H1 (cell line): ENCODE measurements around the gene IFT172. TPM values are rescaled to one million over a fixed set of nuclear protein-coding genes. Genes with fewer than 3 reads are reported as not detected.

Experiments
- CTCF ChIA-PET: fragments of 300-600 bp; sonication (Branson Sonifier 250); formaldehyde crosslinking; loops from one replicate; lab custom pipeline; 2021; ENCODE audit not compliant: partially characterized antibody; lab: Charles Lee
- POLR2A ChIA-PET: fragments of 300-600 bp; sonication (Branson Sonifier 250); formaldehyde crosslinking; loops from one replicate; lab custom pipeline; 2021; ENCODE audit warnings: inconsistent platforms; ENCODE audit not compliant: partially characterized antibody; lab: Charles Lee
- DNase-seq, 2 experiments: peaks; one replicate each; pipeline versions ENCODE4 v3.0.0 to v3.0.0-alpha.2; 2010 to 2022; ENCODE audit warnings: low spot score in 2 of 2, low read depth in 1 of 2, mixed read lengths in 1 of 2
- FAIRE-seq: peaks from 2 replicates; lab custom pipeline; 2011; peaks lifted over from hg19 to GRCh38; lab: Jason Lieb, UNC
- H2AFZ ChIP-seq: 2 replicates; pipeline ENCODE4 v1.8.1; 2012; ENCODE audit warnings: low read length, inconsistent platforms
- H2AK5ac ChIP-seq: 2 replicates; pipeline ENCODE4 v1.6.1; 2013; ENCODE audit warnings: low read depth, low read length
- H2BK120ac ChIP-seq: replicated peaks from 2 replicates; pipeline ENCODE3; 2013; ENCODE audit warnings: low read depth, low read length, inconsistent platforms
- H2BK12ac ChIP-seq: 2 replicates; pipeline ENCODE4 v1.6.1; 2013; ENCODE audit warnings: low read depth, low read length
- H2BK15ac ChIP-seq: 2 replicates; pipeline ENCODE4 v1.6.1; 2013; ENCODE audit warnings: low read length
- H2BK20ac ChIP-seq: 2 replicates; pipeline ENCODE4 v1.6.1; 2013; ENCODE audit warnings: low read length
- H2BK5ac ChIP-seq: 2 replicates; pipeline ENCODE4 v1.6.1; 2013; ENCODE audit warnings: low read depth, low read length
- H3K14ac ChIP-seq: 2 replicates; pipeline ENCODE4 v1.6.1; 2013; ENCODE audit warnings: inconsistent platforms; ENCODE audit not compliant: insufficient read length
- H3K18ac ChIP-seq: 2 replicates; pipeline ENCODE4 v1.6.1; 2013; ENCODE audit warnings: low read length; ENCODE audit errors: extremely low read depth
- H3K23ac ChIP-seq: 2 replicates; pipeline ENCODE4 v1.6.1; 2013; ENCODE audit warnings: inconsistent platforms; ENCODE audit not compliant: insufficient read length
- H3K23me2 ChIP-seq: 2 replicates; pipeline ENCODE4 v1.6.1; 2013; ENCODE audit warnings: low read depth, low read length
- H3K27ac ChIP-seq: 2 replicates; pipeline ENCODE4 v1.6.1; 2011; ENCODE audit warnings: low read depth, low read length, inconsistent platforms
- H3K27me3 ChIP-seq, 4 experiments: replicated peaks in 1 of 4; 1 replicate in 1 of 4; 2 replicates in 3 of 4; pipeline versions ENCODE4 v1.6.1 to v1.8.1; 2011 to 2013; ENCODE audit warnings: low read length in 3 of 4, mild to moderate bottlenecking in 3 of 4, inconsistent platforms in 2 of 4, mixed read lengths in 2 of 4, moderate library complexity in 1 of 4; ENCODE audit not compliant: control insufficient read depth in 3 of 4, insufficient read depth in 3 of 4; ENCODE audit errors: extremely low read depth in 1 of 4
- H3K36me3 ChIP-seq, 4 experiments: 2 replicates each; pipeline versions ENCODE4 v1.6.1 to v1.8.1; 2011 to 2013; ENCODE audit warnings: mild to moderate bottlenecking in 4 of 4, low read length in 3 of 4, moderate library complexity in 2 of 4, control low read depth in 1 of 4, inconsistent platforms in 1 of 4; ENCODE audit not compliant: insufficient read depth in 4 of 4, control insufficient read depth in 2 of 4
- H3K4ac ChIP-seq: replicated peaks from 2 replicates; pipeline ENCODE3; 2013; ENCODE audit warnings: low read length, low read depth, mixed read lengths, inconsistent platforms; ENCODE audit not compliant: insufficient read length
- H3K4me1 ChIP-seq, 4 experiments: replicated peaks in 1 of 4; 1 replicate in 1 of 4; 2 replicates in 3 of 4; pipeline versions ENCODE4 v1.6.1 to v1.8.1; 2011 to 2013; ENCODE audit warnings: low read length in 3 of 4, inconsistent platforms in 2 of 4, mixed read lengths in 1 of 4; ENCODE audit not compliant: insufficient read depth in 4 of 4, control insufficient read depth in 3 of 4
- H3K4me2 ChIP-seq, 2 experiments: 2 replicates each; pipeline versions ENCODE4 v1.6.1 to v1.8.1; 2011 to 2013; ENCODE audit warnings: low read depth in 2 of 2, low read length in 2 of 2, control low read depth in 1 of 2, inconsistent platforms in 1 of 2, mild to moderate bottlenecking in 1 of 2; ENCODE audit not compliant: insufficient read depth in 1 of 2
- H3K4me3 ChIP-seq, 4 experiments: fragments of 200-600, 300-600 bp in 1 of 4; sonication (generic), shearing (Covaris generic), sonication (Bioruptor Twin) in 1 of 4; 2 replicates each; pipeline versions ENCODE4 v1.5.1 to v1.8.1; 2011 to 2016; ENCODE audit warnings: low read length in 4 of 4, low read depth in 3 of 4, control low read depth in 2 of 4, inconsistent platforms in 2 of 4, mild to moderate bottlenecking in 2 of 4, mixed read lengths in 1 of 4, moderate library complexity in 1 of 4; ENCODE audit not compliant: insufficient read depth in 2 of 4; ENCODE audit errors: extremely low read depth in 1 of 4
- H3K56ac ChIP-seq: replicated peaks from 2 replicates; pipeline ENCODE3; 2013; ENCODE audit warnings: low read depth, mild to moderate bottlenecking, mixed read lengths, low read length, inconsistent platforms; ENCODE audit not compliant: insufficient read length
- H3K79me1 ChIP-seq: 2 replicates; pipeline ENCODE4 v1.6.1; 2013; ENCODE audit warnings: low read depth, low read length, control low read depth
- H3K79me2 ChIP-seq, 2 experiments: 2 replicates each; pipeline versions ENCODE4 v1.6.1 to v1.8.1; 2012 to 2013; ENCODE audit warnings: low read length in 2 of 2, mild to moderate bottlenecking in 2 of 2, inconsistent platforms in 1 of 2; ENCODE audit not compliant: insufficient read depth in 2 of 2, control insufficient read depth in 1 of 2
- H3K9ac ChIP-seq, 4 experiments: replicated peaks in 1 of 4; 1 replicate in 1 of 4; 2 replicates in 3 of 4; pipeline versions ENCODE4 v1.6.1 to v1.8.1; 2011 to 2013; ENCODE audit warnings: low read depth in 3 of 4, low read length in 3 of 4, control low read depth in 2 of 4, mild to moderate bottlenecking in 2 of 4, moderate library complexity in 2 of 4, inconsistent platforms in 1 of 4; ENCODE audit errors: extremely low read depth in 1 of 4
- H3K9me3 ChIP-seq, 2 experiments: 2 replicates each; pipeline versions ENCODE4 v1.6.1 to v1.8.1; 2012 to 2013; ENCODE audit warnings: mild to moderate bottlenecking in 2 of 2, moderate library complexity in 2 of 2, control low read depth in 1 of 2, inconsistent platforms in 1 of 2, low read depth in 1 of 2, low read length in 1 of 2, mixed read lengths in 1 of 2; ENCODE audit not compliant: insufficient read depth in 2 of 2
- H4K20me1 ChIP-seq, 2 experiments: replicated peaks in 1 of 2; 2 replicates each; pipeline versions ENCODE3 to v1.8.1; 2011 to 2013; ENCODE audit warnings: inconsistent platforms in 2 of 2, low read length in 2 of 2, mild to moderate bottlenecking in 1 of 2; ENCODE audit not compliant: insufficient read depth in 2 of 2, control insufficient read depth in 1 of 2
- H4K5ac ChIP-seq: 2 replicates; pipeline ENCODE4 v1.6.1; 2013; ENCODE audit warnings: low read length, low read depth, mixed read lengths, inconsistent platforms; ENCODE audit not compliant: insufficient read length
- H4K8ac ChIP-seq: 2 replicates; pipeline ENCODE4 v1.8.0; 2013; ENCODE audit warnings: mild to moderate bottlenecking, moderate library complexity, low read length, inconsistent platforms; ENCODE audit not compliant: insufficient read depth; ENCODE audit errors: extremely low read depth
- H4K91ac ChIP-seq: replicated peaks from 2 replicates; pipeline ENCODE3; 2013; ENCODE audit warnings: low read length, mixed read lengths, inconsistent platforms; ENCODE audit not compliant: insufficient read length
- ASH2L ChIP-seq: fragments of 200-600, 300-600 bp; sonication (generic); IDR thresholded peaks from one replicate; pipeline ENCODE4 v1.7.1; 2017; ENCODE audit warnings: low read length
- JUND ChIP-seq: IDR thresholded peaks from 2 replicates; pipeline ENCODE4 v1.6.1; 2011; ENCODE audit warnings: mild to moderate bottlenecking, improper control_type of control experiment, low read length
- POLR2A ChIP-seq, 2 experiments: IDR thresholded peaks; 1 replicate in 1 of 2; 2 replicates in 1 of 2; pipeline ENCODE4 v1.6.1; 2011; ENCODE audit warnings: low read depth in 2 of 2, low read length in 2 of 2, mild to moderate bottlenecking in 2 of 2; ENCODE audit errors: control extremely low read depth in 1 of 2
- RNF2 ChIP-seq: fragments of 200-900, 300-1000 bp; sonication (generic); IDR thresholded peaks from 2 replicates; pipeline ENCODE4 v1.7.1; 2016; ENCODE audit warnings: borderline replicate concordance, low read depth, mild to moderate bottlenecking, antibody characterized with exemption, low read length; ENCODE audit not compliant: poor library complexity, severe bottlenecking; ENCODE audit errors: missing control alignments
- WGBS, 2 experiments: shearing (Covaris generic) in 1 of 2; methylation state at CpG; one replicate each; pipeline versions ENCODE4 v1.1.6 to v1.1.7; 2013 to 2015; ENCODE audit warnings: low lambda C conversion rate in 2 of 2, mixed read lengths in 2 of 2, inconsistent platforms in 1 of 2, low coverage in 1 of 2, missing lambda C conversion rate in 1 of 2; ENCODE audit not compliant: insufficient replicate concordance in 2 of 2, insufficient coverage in 1 of 2, insufficient read length in 1 of 2; ENCODE audit errors: extremely low coverage in 1 of 2, missing lambda C conversion rate in 1 of 2; 5-methylcytosine and 5-hydroxymethylcytosine counted together
- polyA plus RNA-seq, 7 experiments: library from polyadenylated mRNA; depleted of rRNA in 3 of 7; stranded (reverse) in 5 of 7; unstranded in 2 of 7; fragments of >200 nt in 5 of 7; fragments of 200-250 nt in 2 of 7; gene quantifications; 1 replicate in 5 of 7; 2 replicates in 1 of 7; 4 replicates in 1 of 7; pipeline versions ENCODE4 v1.2.1 to v1.2.3, GENCODE V29; 2011 to 2013; ENCODE audit warnings: missing spikeins in 2 of 7, mixed read lengths in 2 of 7
- total RNA-seq: library from RNA; stranded (reverse); fragmentation: NEBNext Ultra II Directional; extraction: Animal tissue kit (Norgen Biotek cat#: 25700); gene quantifications from 2 replicates; pipeline ENCODE4 v1.2.1, GENCODE V29; 2021

IFT172 gene
- total and polyA plus RNA-seq, 2 of the 8 experiments (the other 6 are each of a cell fraction or from before 2014, with no cell fraction given) = 13.5 to 14.0 TPM

DNA sequence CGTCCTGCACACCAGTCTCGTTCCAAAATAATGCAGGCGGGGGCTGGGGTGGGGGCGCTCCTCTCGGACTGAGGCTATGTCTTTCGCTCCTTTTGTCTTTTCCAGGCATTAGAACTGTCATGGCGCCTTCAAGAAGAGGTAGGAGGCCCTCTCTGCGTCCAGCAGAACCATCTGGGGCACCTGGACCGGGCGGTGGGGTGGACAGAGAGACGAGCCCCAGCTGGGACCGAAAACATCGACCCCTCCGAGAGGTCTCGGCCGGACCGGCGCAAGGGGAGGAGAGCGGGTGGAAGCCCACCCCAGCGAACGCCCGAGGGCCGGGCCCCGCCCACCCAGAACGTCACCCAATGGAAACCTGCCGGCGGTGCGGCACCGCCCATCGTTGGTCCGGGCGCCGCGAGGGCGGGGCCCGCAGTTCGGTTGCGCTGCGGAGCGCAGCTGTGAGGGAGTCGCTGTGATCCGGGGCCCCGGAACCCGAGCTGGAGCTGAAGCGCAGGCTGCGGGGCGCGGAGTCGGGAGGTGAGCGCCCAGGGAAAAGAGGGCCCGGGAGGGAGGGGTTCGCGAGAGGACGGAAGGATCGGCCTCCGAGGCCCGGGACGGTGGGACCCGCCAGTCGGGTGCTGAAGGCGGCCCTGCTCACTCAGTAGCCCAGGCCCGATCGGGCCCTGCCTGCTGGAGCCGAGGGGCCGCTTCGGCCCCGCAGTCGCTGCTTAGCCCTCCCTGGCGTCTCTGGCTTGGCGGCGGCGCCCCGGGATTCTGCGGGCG lies 61.1 kb downstream of the IFT172 start, which contains the start of gene NRBP1:
NRBP1 (plus strand) TSS at position 419 of the 765 bp plus-strand sequence. CDS start 4,643 bp downstream, outside the sequence.
- H3K4me2 ChIP-seq = peak within 1 kb of the TSS; percentile 78 to 93
- peaks cover 5 to 14% of the 10 kb centered on the region in 2 experiments for H4K20me1 ChIP-seq
- H3K23ac ChIP-seq = no peak within 1 kb of the TSS
- peak; percentile 74 for TF ChIP-seq ASH2L
- peak; percentile 16 for TF ChIP-seq RNF2
- no peak for TF ChIP-seq JUND
- TF ChIP-seq POLR2A (IDR thresholded peaks at IDR 0.05; ENCODE audit: control extremely low read depth in 1 of 2, low read depth in 2 of 2, low read length in 2 of 2) = peak; percentile 61 to 80

More for the DNA sequence above, 61.1 kb downstream of the IFT172 start, which contains the start of gene NRBP1:
- DNase-seq (peak; percentile 71 to 96), FAIRE-seq (no peak)
- H3K56ac ChIP-seq = peak within 1 kb of the TSS; percentile 77
- H3K27me3 ChIP-seq = no peaks in the 10 kb centered on the region
- peaks cover under 1 to 4% (median 3%) of the 10 kb centered on the region in 4 experiments; a peak in 7 of 8 replicates for H3K36me3 ChIP-seq
- H3K4me1 ChIP-seq = no peaks in the 10 kb centered on the region; a peak in 2 of 7 replicates
- H4K5ac ChIP-seq = peak within 1 kb of the TSS; percentile 73
- H2BK15ac ChIP-seq = no peak within 1 kb of the TSS
- peak within 1 kb of the TSS; percentile 93 for H3K18ac ChIP-seq
- peak within 1 kb of the TSS; percentile 75; the same call in 1 of the 2 replicates for H2BK5ac ChIP-seq
- no peak within 1 kb of the TSS for H2BK20ac ChIP-seq
- peak within 1 kb of the TSS; percentile 83 to 94 (median 91) for H3K4me3 ChIP-seq
- peak within 1 kb of the TSS; percentile 85 for H3K27ac ChIP-seq
- POLR2A ChIA-PET = interaction anchor here (0.7 to 4.8 kb wide), 17 partner anchors 10 to 200 kb away, joined by 3 to 48 read pairs (median 4); partner anchors contain the start of genes PPM1G and ZNF513
- H3K79me2 ChIP-seq = peaks cover 3 to 33% of the 10 kb centered on the region in 2 experiments; a peak in 3 of 4 replicates
- H3K14ac ChIP-seq = no peak within 1 kb of the TSS
- H3K9ac ChIP-seq = peak within 1 kb of the TSS; percentile 79 to 85 (median 82)
- H2BK12ac ChIP-seq = no peak within 1 kb of the TSS
- WGBS, 2 experiments = 1% methylated on average over 28 of the region's 75 CpGs; no CpG with 5 or more reads in 1 of the 2 experiments
- H3K79me1 ChIP-seq = peaks cover 3% of the 10 kb centered on the region; the same call in 1 of the 2 replicates
- H2AK5ac ChIP-seq = no peak within 1 kb of the TSS
- CTCF ChIA-PET = interaction anchor here (0.8 to 5.0 kb wide), 3 partner anchors 13 to 21 kb away, joined by 3 to 24 read pairs (median 16); no protein-coding TSS in a partner anchor
- H3K23me2 ChIP-seq = peaks cover 8% of the 10 kb centered on the region; the same call in 1 of the 2 replicates
- peak within 1 kb of the TSS; percentile 91 for H4K8ac ChIP-seq
- no peaks in the 10 kb centered on the region for H3K9me3 ChIP-seq
- H2BK120ac ChIP-seq = no peak within 1 kb of the TSS
- peak within 1 kb of the TSS; percentile 65; the same call in 1 of the 2 replicates for H2AFZ ChIP-seq
- no peak within 1 kb of the TSS for H4K91ac ChIP-seq
- peak within 1 kb of the TSS; percentile 46 for H3K4ac ChIP-seq
